K562 (cell line): ENCODE data around the gene PRKACA. TPM values are rescaled to one million over a fixed set of nuclear protein-coding genes. Genes with fewer than 3 reads are reported as not detected.
A peak's percentile ranks its signal among the peaks of the same experiment; 100 is the strongest.

Experiments
- GTF2E2 ChIP-seq: fragments of 200-800 bp; sonication (Bioruptor generic); IDR thresholded peaks from 2 replicates; pipeline ENCODE4 v1.6.1; 2016; ENCODE audit warnings: missing genetic modification characterization, missing compliant biosample characterization
- ILF3 ChIP-seq: fragments of 450-650 bp; IDR thresholded peaks from 2 replicates; pipeline ENCODE4 v1.6.1; 2018; ENCODE audit warnings: antibody characterized with exemption, mild to moderate bottlenecking, moderate library complexity, borderline replicate concordance
- KLF10 ChIP-seq: fragments of 250-450 bp; sonication (Bioruptor Pico); IDR thresholded peaks from 2 replicates; pipeline ENCODE4 v1.6.1; 2021; ENCODE audit warnings: matching md5 sums
- KLF16 ChIP-seq: IDR thresholded peaks from 2 replicates; pipeline ENCODE4 v1.6.1; 2016; ENCODE audit warnings: antibody characterized with exemption
- LCOR ChIP-seq: sonication (generic); formaldehyde crosslinking; IDR thresholded peaks from 2 replicates; pipeline ENCODE4 v1.8.0; 2022; ENCODE audit warnings: mild to moderate bottlenecking, missing genetic modification reagents
- RB1 ChIP-seq: fragments of 450-650 bp; IDR thresholded peaks from 2 replicates; pipeline ENCODE4 v1.6.1; 2017; ENCODE audit warnings: low read depth, mild to moderate bottlenecking
- RBM17 ChIP-seq: fragments of 200-400 bp; formaldehyde crosslinking; IDR thresholded peaks from 2 replicates; pipeline ENCODE4 v1.6.1; 2017; ENCODE audit warnings: low read depth, mild to moderate bottlenecking, low read length, borderline replicate concordance
- TBL1XR1 ChIP-seq, 2 experiments: IDR thresholded peaks; 2 replicates each; pipeline ENCODE4 v1.6.1; 2012; ENCODE audit warnings: improper control_type of control experiment in 2 of 2, low read length in 2 of 2, mild to moderate bottlenecking in 1 of 2
- TCF7 ChIP-seq: sonication (generic); IDR thresholded peaks from 2 replicates; pipeline ENCODE4 v1.6.1; 2016; ENCODE audit warnings: antibody characterized with exemption, borderline replicate concordance
- ZEB2 ChIP-seq: fragments of 450-650 bp; IDR thresholded peaks from 2 replicates; pipeline ENCODE4 v1.6.1; 2016
- ZKSCAN3 ChIP-seq: fragments of 250-450 bp; sonication (Bioruptor Pico); IDR thresholded peaks from 2 replicates; pipeline ENCODE4 v1.4.0; 2020
- ZNF133 ChIP-seq: fragments of 250-450 bp; sonication (Bioruptor Pico); IDR thresholded peaks from 2 replicates; pipeline ENCODE4 v1.4.0; 2020; ENCODE audit warnings: mild to moderate bottlenecking
- polyA plus RNA-seq, 8 experiments: library from polyadenylated mRNA; depleted of rRNA in 4 of 8; stranded (reverse) in 5 of 8; unstranded in 3 of 8; fragments of >200 nt; fragmentation: Nextera tagmentation in 2 of 8; fragmentation: Illumina TruSeq in 1 of 8; extraction: Ambion mirVana in 2 of 8; extraction: Trizol in 1 of 8; gene quantifications; 2 replicates each; pipeline versions ENCODE4 v1.2.1 to v1.2.3, GENCODE V29; 2011 to 2014; ENCODE audit warnings: inconsistent platforms in 1 of 8, missing spikeins in 1 of 8
- total RNA-seq, 7 experiments: library from RNA; depleted of rRNA in 6 of 7; stranded (reverse); fragments of >200 nt in 6 of 7; fragmentation: Illumina TruSeq in 2 of 7; extraction: Trizol in 2 of 7; gene quantifications; 2 replicates each; pipeline versions ENCODE4 v1.2.1 to v1.2.3, GENCODE V29; 2011 to 2021; ENCODE audit warnings: low replicate concordance in 1 of 7
- TF ChIP-seq, protein P1 (sequence below), 2 experiments: fragments of 450-650 bp; formaldehyde crosslinking in 1 of 2; IDR thresholded peaks; 2 replicates each; pipeline versions ENCODE4 v1.4.0 to v1.6.1; 2014 to 2020; ENCODE audit warnings: mild to moderate bottlenecking in 2 of 2, borderline replicate concordance in 1 of 2, low read depth in 1 of 2
- TF ChIP-seq, protein P2 (sequence below): sonication (generic); IDR thresholded peaks from 2 replicates; pipeline ENCODE4 v1.6.1; 2016
- TF ChIP-seq, protein P3 (sequence below): fragments of 450-650 bp; formaldehyde crosslinking; IDR thresholded peaks from 2 replicates; pipeline ENCODE4 v1.4.0; 2020; ENCODE audit warnings: mild to moderate bottlenecking, mixed read lengths
- TF ChIP-seq, protein P4 (sequence below): fragments of 450-650 bp; IDR thresholded peaks from 2 replicates; pipeline ENCODE4 v1.6.1; 2016

The PRKACA gene
- total and polyA plus RNA-seq, 9 of the 15 experiments (the other 6 are each of a cell fraction or from before 2014, with no cell fraction given) = 1.2 to 63.1 (median 13.0) TPM

DNA sequence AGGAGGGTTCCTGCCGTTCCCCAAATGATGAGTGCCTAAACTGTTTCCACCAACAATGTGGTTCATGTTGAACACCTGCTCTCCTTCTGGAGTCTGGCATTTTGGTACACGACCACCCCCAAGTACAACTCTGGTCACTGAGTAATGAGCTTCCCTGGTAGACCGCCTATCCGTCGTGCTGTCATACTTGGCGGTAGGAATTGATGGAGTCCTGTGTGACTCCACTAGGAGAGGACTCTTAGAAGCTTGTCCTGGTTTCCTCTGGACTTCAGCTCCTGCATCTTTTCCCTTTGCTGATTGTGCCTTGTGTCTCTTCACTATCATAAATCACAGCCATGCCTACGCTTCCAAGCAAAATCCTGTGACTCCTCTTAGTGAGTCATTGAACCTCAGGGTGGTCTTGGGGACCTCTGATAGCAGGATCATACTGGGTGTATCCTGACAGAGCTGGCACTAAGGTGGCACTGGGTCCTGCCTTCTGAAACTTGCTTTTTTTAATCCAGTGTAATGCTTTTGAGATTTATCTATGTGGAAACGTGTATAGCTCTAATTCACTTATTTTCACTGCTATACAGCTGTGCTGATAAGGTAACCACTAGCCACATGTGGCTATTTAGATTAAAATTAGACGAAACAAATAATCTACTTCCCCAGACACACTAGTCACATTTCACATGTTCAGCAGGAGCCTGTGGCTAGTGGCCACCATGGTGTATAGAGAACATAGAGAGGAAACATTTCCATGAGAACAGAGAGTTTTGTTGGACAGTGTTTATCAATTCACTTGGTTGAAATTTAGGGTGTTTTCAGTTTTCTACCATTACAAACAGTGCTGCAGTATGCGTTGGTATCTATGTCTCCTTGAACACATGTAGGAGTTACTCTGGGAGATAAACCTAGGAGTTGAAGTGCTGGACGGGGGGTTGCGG, 25.0 kb upstream of the PRKACA start (continued):
- TF ChIP-seq, protein P1, sequence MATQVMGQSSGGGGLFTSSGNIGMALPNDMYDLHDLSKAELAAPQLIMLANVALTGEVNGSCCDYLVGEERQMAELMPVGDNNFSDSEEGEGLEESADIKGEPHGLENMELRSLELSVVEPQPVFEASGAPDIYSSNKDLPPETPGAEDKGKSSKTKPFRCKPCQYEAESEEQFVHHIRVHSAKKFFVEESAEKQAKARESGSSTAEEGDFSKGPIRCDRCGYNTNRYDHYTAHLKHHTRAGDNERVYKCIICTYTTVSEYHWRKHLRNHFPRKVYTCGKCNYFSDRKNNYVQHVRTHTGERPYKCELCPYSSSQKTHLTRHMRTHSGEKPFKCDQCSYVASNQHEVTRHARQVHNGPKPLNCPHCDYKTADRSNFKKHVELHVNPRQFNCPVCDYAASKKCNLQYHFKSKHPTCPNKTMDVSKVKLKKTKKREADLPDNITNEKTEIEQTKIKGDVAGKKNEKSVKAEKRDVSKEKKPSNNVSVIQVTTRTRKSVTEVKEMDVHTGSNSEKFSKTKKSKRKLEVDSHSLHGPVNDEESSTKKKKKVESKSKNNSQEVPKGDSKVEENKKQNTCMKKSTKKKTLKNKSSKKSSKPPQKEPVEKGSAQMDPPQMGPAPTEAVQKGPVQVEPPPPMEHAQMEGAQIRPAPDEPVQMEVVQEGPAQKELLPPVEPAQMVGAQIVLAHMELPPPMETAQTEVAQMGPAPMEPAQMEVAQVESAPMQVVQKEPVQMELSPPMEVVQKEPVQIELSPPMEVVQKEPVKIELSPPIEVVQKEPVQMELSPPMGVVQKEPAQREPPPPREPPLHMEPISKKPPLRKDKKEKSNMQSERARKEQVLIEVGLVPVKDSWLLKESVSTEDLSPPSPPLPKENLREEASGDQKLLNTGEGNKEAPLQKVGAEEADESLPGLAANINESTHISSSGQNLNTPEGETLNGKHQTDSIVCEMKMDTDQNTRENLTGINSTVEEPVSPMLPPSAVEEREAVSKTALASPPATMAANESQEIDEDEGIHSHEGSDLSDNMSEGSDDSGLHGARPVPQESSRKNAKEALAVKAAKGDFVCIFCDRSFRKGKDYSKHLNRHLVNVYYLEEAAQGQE (IDR thresholded peaks at IDR 0.05; ENCODE audit: borderline replicate concordance) = peak; percentile 9; the same call in 1 of the 2 replicates
- TF ChIP-seq, protein P1 (CRISPR knock-in tag; IDR thresholded peaks at IDR 0.05; ENCODE audit: low read depth) = no peak
- TF ChIP-seq RBM17 = no peak
- TF ChIP-seq KLF16 = peak; percentile 93
- no peak for TF ChIP-seq TCF7
- no peak for TF ChIP-seq ZNF133 (CRISPR knock-in tag)
- TF ChIP-seq ZEB2 = no peak
- TF ChIP-seq GTF2E2 (tag) = no peak; the same call in 1 of the 2 replicates
- no peak for TF ChIP-seq KLF10 (CRISPR knock-in tag)
- TF ChIP-seq ZKSCAN3 (CRISPR knock-in tag) = no peak
- TF ChIP-seq, protein P2, sequence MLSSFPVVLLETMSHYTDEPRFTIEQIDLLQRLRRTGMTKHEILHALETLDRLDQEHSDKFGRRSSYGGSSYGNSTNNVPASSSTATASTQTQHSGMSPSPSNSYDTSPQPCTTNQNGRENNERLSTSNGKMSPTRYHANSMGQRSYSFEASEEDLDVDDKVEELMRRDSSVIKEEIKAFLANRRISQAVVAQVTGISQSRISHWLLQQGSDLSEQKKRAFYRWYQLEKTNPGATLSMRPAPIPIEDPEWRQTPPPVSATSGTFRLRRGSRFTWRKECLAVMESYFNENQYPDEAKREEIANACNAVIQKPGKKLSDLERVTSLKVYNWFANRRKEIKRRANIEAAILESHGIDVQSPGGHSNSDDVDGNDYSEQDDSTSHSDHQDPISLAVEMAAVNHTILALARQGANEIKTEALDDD = peak; percentile 71
- TF ChIP-seq RB1 = no peak
- peak in 1 of 2 experiments; percentile 92; a peak in 2 of 4 replicates for TF ChIP-seq TBL1XR1 (IDR thresholded peaks at IDR 0.05; ENCODE audit: low read length in 2 of 2)
- TF ChIP-seq, protein P3, sequence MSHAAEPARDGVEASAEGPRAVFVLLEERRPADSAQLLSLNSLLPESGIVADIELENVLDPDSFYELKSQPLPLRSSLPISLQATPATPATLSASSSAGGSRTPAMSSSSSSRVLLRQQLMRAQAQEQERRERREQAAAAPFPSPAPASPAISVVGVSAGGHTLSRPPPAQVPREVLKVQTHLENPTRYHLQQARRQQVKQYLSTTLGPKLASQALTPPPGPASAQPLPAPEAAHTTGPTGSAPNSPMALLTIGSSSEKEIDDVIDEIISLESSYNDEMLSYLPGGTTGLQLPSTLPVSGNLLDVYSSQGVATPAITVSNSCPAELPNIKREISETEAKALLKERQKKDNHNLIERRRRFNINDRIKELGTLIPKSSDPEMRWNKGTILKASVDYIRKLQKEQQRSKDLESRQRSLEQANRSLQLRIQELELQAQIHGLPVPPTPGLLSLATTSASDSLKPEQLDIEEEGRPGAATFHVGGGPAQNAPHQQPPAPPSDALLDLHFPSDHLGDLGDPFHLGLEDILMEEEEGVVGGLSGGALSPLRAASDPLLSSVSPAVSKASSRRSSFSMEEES (CRISPR knock-in tag) = no peak
- no peak for TF ChIP-seq LCOR
- no peak for TF ChIP-seq ILF3
- TF ChIP-seq, protein P4, sequence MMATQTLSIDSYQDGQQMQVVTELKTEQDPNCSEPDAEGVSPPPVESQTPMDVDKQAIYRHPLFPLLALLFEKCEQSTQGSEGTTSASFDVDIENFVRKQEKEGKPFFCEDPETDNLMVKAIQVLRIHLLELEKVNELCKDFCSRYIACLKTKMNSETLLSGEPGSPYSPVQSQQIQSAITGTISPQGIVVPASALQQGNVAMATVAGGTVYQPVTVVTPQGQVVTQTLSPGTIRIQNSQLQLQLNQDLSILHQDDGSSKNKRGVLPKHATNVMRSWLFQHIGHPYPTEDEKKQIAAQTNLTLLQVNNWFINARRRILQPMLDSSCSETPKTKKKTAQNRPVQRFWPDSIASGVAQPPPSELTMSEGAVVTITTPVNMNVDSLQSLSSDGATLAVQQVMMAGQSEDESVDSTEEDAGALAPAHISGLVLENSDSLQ = peak; percentile 80
